Thoracic aorta (tissue), 2 donors: Measurements from ENCODE around the gene SULF2. TPM values are rescaled to one million over a fixed set of nuclear protein-coding genes. Genes with fewer than 3 reads are reported as not detected.
A peak's percentile ranks its signal among the peaks of the same experiment; 100 is the strongest.

Experiments used
- ATAC-seq: fragments of 150-250 bp; one replicate; pipeline ENCODE4 v1.8.0; 2017; ENCODE audit warnings: low read depth; ENCODE audit not compliant: insufficient number of reproducible peaks, low FRiP score
- DNase-seq: peaks from one replicate; pipeline ENCODE4 v3.0.0-alpha.2; 2020; ENCODE audit warnings: low spot score
- H3K27ac ChIP-seq, 2 donors: fragments of 200-600 bp; sonication (generic); 1 replicate in 1 of 2; 2 replicates in 1 of 2; pipeline ENCODE4 v1.5.1; 2016; ENCODE audit warnings: mild to moderate bottlenecking in 2 of 2, moderate library complexity in 2 of 2
- H3K27me3 ChIP-seq: fragments of 200-600 bp; sonication (generic); replicated peaks from 2 replicates; pipeline ENCODE4 v1.6.0; 2016; ENCODE audit warnings: mild to moderate bottlenecking; ENCODE audit not compliant: insufficient read depth
- H3K36me3 ChIP-seq: fragments of 200-600 bp; sonication (generic); one replicate; pipeline ENCODE4 v1.5.1; 2016
- H3K4me1 ChIP-seq, 2 donors: fragments of 200-600 bp; sonication (generic); 1 replicate in 1 of 2; 2 replicates in 1 of 2; pipeline versions ENCODE4 v1.5.1 to v1.6.0; 2016; ENCODE audit warnings: low read depth in 2 of 2, mild to moderate bottlenecking in 1 of 2; ENCODE audit not compliant: control insufficient read depth in 1 of 2
- H3K4me3 ChIP-seq: fragments of 200-600 bp; sonication (generic); 2 replicates; pipeline ENCODE4 v1.5.1; 2016; ENCODE audit warnings: mild to moderate bottlenecking
- H3K9me3 ChIP-seq: fragments of 200-600 bp; sonication (generic); 2 replicates; pipeline ENCODE4 v1.5.1; 2016
- CTCF ChIP-seq: fragments of 200-600 bp; sonication (generic); IDR thresholded peaks from one replicate; pipeline ENCODE4 v1.5.1; 2019; ENCODE audit warnings: antibody characterized with exemption
- total RNA-seq, 2 donors: library from RNA; depleted of rRNA; stranded (reverse); fragments of >200 nt; gene quantifications; one replicate each; pipeline versions ENCODE4 v1.1.0 to v1.2.3, GENCODE V29; 2016

The SULF2 gene
- total RNA-seq, 2 donors from 2014 or later = 39.0 to 53.9 TPM

GRCh38 chr20:47776639-47777038, 8.6 kb downstream of the SULF2 start:
- H3K4me1 ChIP-seq = peaks cover 4 to 31% of the 10 kb centered on the region in 2 donors
- no peaks in the 10 kb centered on the region for H3K36me3 ChIP-seq
- H3K27ac ChIP-seq = no peak overlapping the region
- H3K4me3 ChIP-seq = no peak overlapping the region
- no peaks in the 10 kb centered on the region for H3K9me3 ChIP-seq
- H3K27me3 ChIP-seq = no peaks in the 10 kb centered on the region
- no peak for TF ChIP-seq CTCF
- ATAC-seq (no peak), DNase-seq (no peak)

- Histone ChIP-seq H3K27ac (no peak overlapping the region), H3K4me1 (peaks cover 4 to 29% of the 10 kb centered on the region in 2 donors), H3K4me3 (no peak overlapping the region), H3K36me3 (no peaks in the 10 kb centered on the region), H3K27me3 (no peaks in the 10 kb centered on the region), H3K9me3 (no peaks in the 10 kb centered on the region)
- TF ChIP-seq CTCF = no peak
- no peak for DNase-seq
- no peak for ATAC-seq
Measured at GRCh38 chr20:47775841-47776240, 9.4 kb downstream of the SULF2 start.

GRCh38 chr20:47775039-47775438, 10.2 kb downstream of the SULF2 start:
- no peak overlapping the region for H3K27ac ChIP-seq

GRCh38 chr20:47774131-47774777, 11.0 kb downstream of the SULF2 start:
- Histone ChIP-seq H3K9me3 (no peaks in the 10 kb centered on the region), H3K4me1 (peaks cover 4 to 29% of the 10 kb centered on the region in 2 donors), H3K4me3 (peak overlapping the region; percentile 32), H3K27me3 (no peaks in the 10 kb centered on the region), H3K36me3 (no peaks in the 10 kb centered on the region), H3K27ac (no peak overlapping the region)
- ATAC-seq (no peak), DNase-seq (no peak)
- no peak for TF ChIP-seq CTCF

More at GRCh38 chr20:47775039-47775438, 10.2 kb downstream of the SULF2 start:
- TF ChIP-seq CTCF = no peak
- no peaks in the 10 kb centered on the region for H3K36me3 ChIP-seq
- ATAC-seq (no peak), DNase-seq (no peak)
- peaks cover 4 to 29% of the 10 kb centered on the region in 2 donors for H3K4me1 ChIP-seq
- no peak overlapping the region for H3K4me3 ChIP-seq
- no peaks in the 10 kb centered on the region for H3K27me3 ChIP-seq
- H3K9me3 ChIP-seq = no peaks in the 10 kb centered on the region

GRCh38 chr20:47773371-47773786, 11.9 kb downstream of the SULF2 start:
- Histone ChIP-seq H3K4me3 (no peak overlapping the region), H3K27me3 (no peaks in the 10 kb centered on the region), H3K36me3 (no peaks in the 10 kb centered on the region), H3K9me3 (no peaks in the 10 kb centered on the region), H3K4me1 (peaks cover 4 to 26% of the 10 kb centered on the region in 2 donors), H3K27ac (no peak overlapping the region)
- no peak for TF ChIP-seq CTCF
- DNase-seq = no peak
- no peak for ATAC-seq
